GM10248 (cell line): ENCODE data around the gene CHD9.
"Not testable (repeated sequence)": the region's sequence is repeated elsewhere in the genome, so short reads cannot be mapped to it uniquely, and the experiment has no call there.

Experiments used
- CTCF ChIA-PET: fragments of 300-600 bp; sonication (Branson Sonifier 250); formaldehyde crosslinking; extraction: SDS; loops from one replicate; lab custom pipeline; 2021; ENCODE audit warnings: antibody characterized with exemption; lab: Yijun Ruan, JAX
- POLR2A ChIA-PET: fragments of 350-650 bp; sonication (Branson Sonifier 250); formaldehyde crosslinking; extraction: SDS; loops from one replicate; lab custom pipeline; 2020; ENCODE audit warnings: antibody characterized with exemption; lab: Yijun Ruan, JAX
- DNase-seq: peaks from one replicate; pipeline ENCODE4 v3.0.0; 2012; ENCODE audit errors: extremely low spot score
- TF ChIP-seq, protein P1 (sequence below): IDR thresholded peaks from 2 replicates; pipeline ENCODE4 v1.5.1; 2012; ENCODE audit warnings: mild to moderate bottlenecking, low read depth; ENCODE audit errors: extremely low read depth, missing control alignments, control extremely low read depth

CHD9 gene

GRCh38 chr16:53297477-53297876, 242.7 kb downstream of the CHD9 start:
- no peak for DNase-seq
- ChIA-PET CTCF (interaction anchor here (1.2 kb wide), 1 partner anchor 16 kb away, joined by 3 read pairs; no protein-coding TSS in a partner anchor), POLR2A (no interaction called here)
- TF ChIP-seq, protein P1, sequence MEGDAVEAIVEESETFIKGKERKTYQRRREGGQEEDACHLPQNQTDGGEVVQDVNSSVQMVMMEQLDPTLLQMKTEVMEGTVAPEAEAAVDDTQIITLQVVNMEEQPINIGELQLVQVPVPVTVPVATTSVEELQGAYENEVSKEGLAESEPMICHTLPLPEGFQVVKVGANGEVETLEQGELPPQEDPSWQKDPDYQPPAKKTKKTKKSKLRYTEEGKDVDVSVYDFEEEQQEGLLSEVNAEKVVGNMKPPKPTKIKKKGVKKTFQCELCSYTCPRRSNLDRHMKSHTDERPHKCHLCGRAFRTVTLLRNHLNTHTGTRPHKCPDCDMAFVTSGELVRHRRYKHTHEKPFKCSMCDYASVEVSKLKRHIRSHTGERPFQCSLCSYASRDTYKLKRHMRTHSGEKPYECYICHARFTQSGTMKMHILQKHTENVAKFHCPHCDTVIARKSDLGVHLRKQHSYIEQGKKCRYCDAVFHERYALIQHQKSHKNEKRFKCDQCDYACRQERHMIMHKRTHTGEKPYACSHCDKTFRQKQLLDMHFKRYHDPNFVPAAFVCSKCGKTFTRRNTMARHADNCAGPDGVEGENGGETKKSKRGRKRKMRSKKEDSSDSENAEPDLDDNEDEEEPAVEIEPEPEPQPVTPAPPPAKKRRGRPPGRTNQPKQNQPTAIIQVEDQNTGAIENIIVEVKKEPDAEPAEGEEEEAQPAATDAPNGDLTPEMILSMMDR: no peak

- DNase-seq: no peak
- ChIA-PET POLR2A (no interaction called here), CTCF (interaction anchor here (1.3 kb wide), 1 partner anchor 64 kb away, joined by 3 read pairs; no protein-coding TSS in a partner anchor)
- TF ChIP-seq, protein P1: no peak
Observed at GRCh38 chr16:53304334-53304733, 249.5 kb downstream of the CHD9 start.

DNA sequence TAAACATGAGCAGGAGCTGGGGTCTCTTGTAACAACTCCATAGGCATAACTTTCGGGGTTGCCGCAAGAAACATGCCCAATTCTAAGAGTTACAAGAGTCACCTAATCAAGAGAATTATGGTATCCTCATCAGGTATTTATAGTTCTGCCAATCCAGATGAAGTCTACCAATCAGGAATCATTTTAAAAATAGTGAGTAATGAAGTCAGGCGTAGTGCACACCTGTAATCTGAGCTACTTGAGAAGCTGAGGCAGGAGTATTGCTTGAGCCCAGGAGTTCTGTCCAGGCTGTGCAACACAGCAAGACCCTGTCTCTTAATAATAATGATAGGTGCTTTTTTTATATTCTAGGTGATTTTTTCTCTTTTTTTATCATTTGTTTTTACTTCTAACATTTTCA, 251.0 kb downstream of the CHD9 start:
- CTCF ChIA-PET: no interaction called here
- POLR2A ChIA-PET: no interaction called here
- TF ChIP-seq, protein P1: no peak
- DNase-seq: no peak

GRCh38 chr16:53309457-53309856, 254.7 kb downstream of the CHD9 start:
- CTCF ChIA-PET: interaction anchor here (1.2 to 1.8 kb wide), 2 partner anchors 148 to 1118 kb away, joined by 3 read pairs; no protein-coding TSS in a partner anchor
- TF ChIP-seq, protein P1: no peak
- POLR2A ChIA-PET: no interaction called here
- DNase-seq: no peak

- DNase-seq: no peak
- ChIA-PET CTCF (interaction anchor here (1.9 kb wide), 1 partner anchor 9 kb away, joined by 5 read pairs; no protein-coding TSS in a partner anchor), POLR2A (no interaction called here)
- TF ChIP-seq, protein P1: no peak
Observed at GRCh38 chr16:53320992-53321391, 266.2 kb downstream of the CHD9 start.

DNA sequence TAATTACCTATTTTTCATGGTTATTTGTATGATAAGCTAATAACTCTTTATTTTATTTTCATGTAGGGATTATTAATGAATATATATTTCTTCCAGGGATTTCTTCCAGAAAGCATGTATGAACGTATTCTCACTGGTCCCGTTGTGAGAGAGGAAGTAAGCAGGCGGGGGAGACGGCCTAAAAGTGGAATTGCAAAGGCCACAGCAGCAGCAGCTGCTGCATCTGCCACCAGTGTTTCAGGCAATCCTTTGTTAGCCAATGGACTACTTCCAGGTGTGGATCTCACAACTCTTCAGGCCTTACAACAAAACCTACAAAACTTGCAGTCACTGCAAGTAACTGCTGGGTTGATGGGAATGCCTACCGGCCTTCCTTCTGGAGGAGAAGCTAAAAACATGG, 269.1 kb downstream of the CHD9 start:
- DNase-seq: no peak
- CTCF ChIA-PET: no interaction called here
- TF ChIP-seq, protein P1: no peak
- POLR2A ChIA-PET: no interaction called here

DNA sequence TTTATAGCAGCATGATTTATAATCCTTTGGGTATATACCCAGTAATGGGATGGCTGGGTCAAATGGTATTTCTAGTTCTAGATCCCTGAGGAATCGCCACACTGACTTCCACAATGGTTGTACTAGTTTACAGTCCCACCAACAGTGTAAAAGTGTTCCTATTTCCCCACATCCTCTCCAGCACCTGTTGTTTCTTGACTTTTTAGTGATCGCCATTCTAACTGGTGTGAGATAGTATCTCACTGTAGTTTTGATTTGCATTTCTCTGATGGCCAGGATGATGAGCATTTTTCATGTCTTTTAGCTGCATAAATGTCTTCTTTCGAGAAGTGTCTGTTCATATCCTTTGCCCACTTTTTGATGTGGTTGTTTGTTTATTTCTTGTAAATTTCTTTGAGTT, 276.2 kb downstream of the CHD9 start:
- CTCF ChIA-PET, POLR2A ChIA-PET: not testable (repeated sequence)

More for the DNA sequence above, 276.2 kb downstream of the CHD9 start:
- DNase-seq: not testable (repeated sequence)
